ENCODE results near the gene TRAPPC2.

TRAPPC2 gene

DNA sequence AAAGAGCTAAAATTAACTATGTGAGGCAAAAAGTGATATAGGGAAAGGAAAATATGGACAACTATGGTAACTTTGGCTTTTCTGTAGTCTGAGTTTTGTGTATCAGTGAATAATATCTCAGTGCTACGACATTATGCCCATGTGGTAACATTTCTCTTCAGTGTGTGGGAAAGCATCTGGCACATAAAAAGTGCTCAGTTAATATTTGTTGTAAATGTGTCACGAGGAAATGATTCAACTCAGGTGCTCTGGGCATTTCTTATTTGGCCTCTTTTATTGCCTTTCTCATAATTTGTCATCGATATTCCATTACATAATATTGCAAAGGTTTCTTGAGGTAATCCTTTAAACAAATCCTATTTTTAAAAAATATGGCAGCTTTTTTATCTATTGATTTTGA is 17.7 kb upstream of the TRAPPC2 start:
- CTCF ChIA-PET, result interaction anchor here (0.9 to 2.5 kb wide), 2 partner anchors 11 to 280 kb away, joined by 3 to 12 read pairs; no protein-coding TSS in a partner anchor
- no peak for DNase-seq (ENCODE audit: extremely low spot score)
- POLR2A ChIA-PET, result interaction anchor here (1.0 kb wide), 1 partner anchor 90 kb away, joined by 3 read pairs; no protein-coding TSS in a partner anchor
- TF ChIP-seq, protein P1, sequence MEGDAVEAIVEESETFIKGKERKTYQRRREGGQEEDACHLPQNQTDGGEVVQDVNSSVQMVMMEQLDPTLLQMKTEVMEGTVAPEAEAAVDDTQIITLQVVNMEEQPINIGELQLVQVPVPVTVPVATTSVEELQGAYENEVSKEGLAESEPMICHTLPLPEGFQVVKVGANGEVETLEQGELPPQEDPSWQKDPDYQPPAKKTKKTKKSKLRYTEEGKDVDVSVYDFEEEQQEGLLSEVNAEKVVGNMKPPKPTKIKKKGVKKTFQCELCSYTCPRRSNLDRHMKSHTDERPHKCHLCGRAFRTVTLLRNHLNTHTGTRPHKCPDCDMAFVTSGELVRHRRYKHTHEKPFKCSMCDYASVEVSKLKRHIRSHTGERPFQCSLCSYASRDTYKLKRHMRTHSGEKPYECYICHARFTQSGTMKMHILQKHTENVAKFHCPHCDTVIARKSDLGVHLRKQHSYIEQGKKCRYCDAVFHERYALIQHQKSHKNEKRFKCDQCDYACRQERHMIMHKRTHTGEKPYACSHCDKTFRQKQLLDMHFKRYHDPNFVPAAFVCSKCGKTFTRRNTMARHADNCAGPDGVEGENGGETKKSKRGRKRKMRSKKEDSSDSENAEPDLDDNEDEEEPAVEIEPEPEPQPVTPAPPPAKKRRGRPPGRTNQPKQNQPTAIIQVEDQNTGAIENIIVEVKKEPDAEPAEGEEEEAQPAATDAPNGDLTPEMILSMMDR (IDR thresholded peaks at IDR 0.05; ENCODE audit: control extremely low read depth, extremely low read depth, low read depth, missing control alignments), result no peak

DNA sequence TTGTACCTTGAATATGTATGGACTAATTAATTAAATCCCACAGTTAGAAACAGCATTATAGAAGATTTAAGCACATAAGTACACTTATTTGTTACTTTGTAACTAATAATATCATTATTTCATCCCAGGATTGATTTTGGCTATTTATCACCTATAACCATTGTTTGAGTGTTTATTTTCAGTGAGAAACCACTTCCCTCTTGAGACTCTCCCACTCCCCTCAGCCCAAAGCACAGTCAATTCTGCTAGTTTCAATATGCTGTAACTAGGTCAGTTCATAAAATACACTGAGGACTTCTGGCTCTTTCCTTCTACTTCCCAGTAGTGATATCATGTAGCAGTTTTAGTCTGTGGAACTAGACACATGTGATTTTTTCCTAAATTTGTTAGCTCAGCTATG is 16.4 kb upstream of the TRAPPC2 start:
- TF ChIP-seq, protein P1 (IDR thresholded peaks at IDR 0.05; ENCODE audit: control extremely low read depth, extremely low read depth, low read depth, missing control alignments), result no peak
- ChIA-PET CTCF (interaction anchor here (1.2 to 3.4 kb wide), 8 partner anchors 9 to 281 kb away, joined by 3 to 13 read pairs (median 5); partner anchors contain the start of gene GEMIN8), POLR2A (interaction anchor here (0.6 kb wide), 1 partner anchor 801 kb away, joined by 3 read pairs; no protein-coding TSS in a partner anchor)
- DNase-seq (ENCODE audit: extremely low spot score), result no peak

DNA sequence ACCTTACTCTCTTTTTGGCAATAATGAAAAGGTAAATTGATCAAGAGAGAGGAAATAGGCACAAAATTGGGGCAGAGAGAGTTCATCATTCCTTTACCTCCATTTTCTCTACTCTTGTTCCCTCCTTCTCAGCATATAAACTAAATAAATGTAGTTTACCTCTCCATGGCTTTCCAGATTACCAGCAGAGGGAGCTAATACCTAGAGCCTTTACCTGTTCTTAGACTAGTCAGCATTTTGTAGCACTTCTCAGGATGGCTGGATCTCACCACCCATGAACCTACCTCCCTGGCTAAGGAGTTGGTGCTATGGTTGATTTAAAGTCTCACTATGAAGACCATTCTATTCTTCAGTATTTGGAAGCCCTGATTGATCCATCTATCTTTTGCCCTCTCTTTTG is 15.8 kb upstream of the TRAPPC2 start:
- TF ChIP-seq, protein P1 (IDR thresholded peaks at IDR 0.05; ENCODE audit: control extremely low read depth, extremely low read depth, low read depth, missing control alignments), result peak; percentile 45
- ChIA-PET POLR2A (interaction anchor here (0.6 kb wide), 1 partner anchor 801 kb away, joined by 3 read pairs; no protein-coding TSS in a partner anchor), CTCF (interaction anchor here (1.2 to 3.4 kb wide), 9 partner anchors 9 to 282 kb away, joined by 3 to 13 read pairs (median 5); partner anchors contain the start of gene GEMIN8)
- peak; percentile 29 for DNase-seq (ENCODE audit: extremely low spot score)

DNA sequence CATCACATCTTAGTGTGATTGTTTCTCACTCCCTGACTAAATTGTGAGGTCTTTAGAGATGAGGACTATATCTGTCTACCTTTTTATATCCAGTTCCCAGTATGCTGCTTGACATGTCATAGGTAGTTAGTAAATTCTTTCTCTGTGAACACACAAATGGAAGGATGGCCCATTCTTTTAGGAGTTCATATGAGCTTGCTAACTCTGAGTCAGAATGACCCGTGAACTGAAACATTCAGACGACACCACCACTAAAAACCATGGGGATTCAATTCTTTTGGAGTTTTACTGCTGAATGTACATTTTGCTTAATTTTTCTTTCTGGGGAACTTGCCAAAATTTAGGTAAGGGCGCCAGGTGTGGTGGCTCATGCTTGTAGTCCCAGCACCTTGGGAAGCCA is 14.1 kb upstream of the TRAPPC2 start:
- no peak for DNase-seq (ENCODE audit: extremely low spot score)
- ChIA-PET CTCF (interaction anchor here (1.0 to 3.4 kb wide), 6 partner anchors 8 to 243 kb away, joined by 3 to 13 read pairs (median 4); no protein-coding TSS in a partner anchor), POLR2A (no interaction called here)
- TF ChIP-seq, protein P1 (IDR thresholded peaks at IDR 0.05; ENCODE audit: control extremely low read depth, extremely low read depth, low read depth, missing control alignments), result no peak

DNA sequence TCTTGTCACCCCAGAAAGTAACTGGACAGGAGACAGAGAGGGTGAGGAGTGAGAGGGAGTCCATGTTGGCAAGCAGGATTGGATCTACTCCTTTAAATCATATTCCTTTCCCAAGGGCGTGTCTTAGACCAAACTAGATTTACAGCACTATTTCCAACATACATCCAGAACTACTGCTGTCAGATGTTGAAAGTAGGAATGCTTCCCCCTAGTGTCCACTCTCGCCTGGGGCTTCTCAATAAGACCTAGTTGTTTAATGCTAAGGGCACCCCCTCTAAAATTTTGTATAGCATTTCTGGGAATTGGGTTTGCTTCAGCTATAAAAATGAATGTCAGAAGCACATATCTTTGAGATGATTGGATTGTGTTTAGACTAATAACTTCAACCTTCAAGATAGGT is 13.4 kb upstream of the TRAPPC2 start:
- TF ChIP-seq, protein P1 (IDR thresholded peaks at IDR 0.05; ENCODE audit: control extremely low read depth, extremely low read depth, low read depth, missing control alignments), result peak; percentile 26
- DNase-seq (ENCODE audit: extremely low spot score), result no peak

DNA sequence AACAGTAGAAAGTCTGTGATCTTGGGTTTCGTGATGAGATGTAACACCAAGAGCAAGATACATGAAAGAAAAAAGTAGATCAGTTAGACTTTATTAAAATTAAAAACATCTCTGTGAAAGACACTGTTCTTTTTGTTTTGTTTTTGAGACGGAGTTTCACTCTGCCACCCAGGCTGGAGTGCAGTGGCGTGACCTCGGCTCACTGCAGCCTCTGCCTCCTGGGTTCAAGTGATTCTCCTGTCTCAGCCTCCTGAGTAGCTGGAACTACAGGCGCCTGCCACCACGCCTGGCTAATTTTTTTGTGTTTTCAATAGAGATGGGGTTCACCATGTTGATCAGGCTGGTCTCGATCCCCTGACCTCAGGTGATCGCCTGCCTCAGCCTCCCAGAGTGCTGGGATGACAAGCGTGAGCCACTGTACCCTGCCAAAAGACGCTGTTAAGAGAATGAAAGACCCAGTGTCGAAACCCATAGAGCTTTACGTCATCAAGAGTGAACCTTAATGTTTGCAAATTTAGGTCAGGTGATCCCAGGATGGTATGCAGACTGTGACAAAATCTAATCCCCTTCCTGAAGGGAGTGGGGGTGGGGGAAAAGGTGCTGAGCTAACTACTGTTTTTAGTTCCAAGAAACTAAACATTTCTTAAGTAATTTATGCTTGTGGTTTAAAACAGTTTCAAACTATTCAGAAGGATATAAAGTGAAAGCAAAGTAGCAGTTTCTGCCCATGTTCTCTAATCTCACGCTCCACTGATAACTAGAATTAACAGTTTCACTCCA is 8.2 kb upstream of the TRAPPC2 start:
- TF ChIP-seq, protein P1 (IDR thresholded peaks at IDR 0.05; ENCODE audit: control extremely low read depth, extremely low read depth, low read depth, missing control alignments), result no peak
- POLR2A ChIA-PET, result interaction anchor here (0.6 kb wide), 1 partner anchor 73 kb away, joined by 3 read pairs; no protein-coding TSS in a partner anchor
- CTCF ChIA-PET, result interaction anchor here (1.5 to 2.1 kb wide), 2 partner anchors 8 to 17 kb away, joined by 4 to 7 read pairs; no protein-coding TSS in a partner anchor
- peak; percentile 60 for DNase-seq (ENCODE audit: extremely low spot score)

More for the DNA sequence above, 13.4 kb upstream of the TRAPPC2 start:
- CTCF ChIA-PET, result interaction anchor here (1.0 to 2.3 kb wide), 4 partner anchors 9 to 242 kb away, joined by 3 to 7 read pairs (median 4); no protein-coding TSS in a partner anchor
- POLR2A ChIA-PET, result no interaction called here

All from GM10248 (cell line).